Stromal cell of bone marrow (primary cell): ENCODE results near the gene UGT1A7.
"Not testable (repeated sequence)": the region's sequence is repeated elsewhere in the genome, so short reads cannot be mapped to it uniquely, and the experiment has no call there.

Experiments
- DNase-seq: peaks from one replicate; pipeline ENCODE4 v3.0.0-alpha.2; 2012; ENCODE audit warnings: low read depth

The UGT1A7 gene

DNA sequence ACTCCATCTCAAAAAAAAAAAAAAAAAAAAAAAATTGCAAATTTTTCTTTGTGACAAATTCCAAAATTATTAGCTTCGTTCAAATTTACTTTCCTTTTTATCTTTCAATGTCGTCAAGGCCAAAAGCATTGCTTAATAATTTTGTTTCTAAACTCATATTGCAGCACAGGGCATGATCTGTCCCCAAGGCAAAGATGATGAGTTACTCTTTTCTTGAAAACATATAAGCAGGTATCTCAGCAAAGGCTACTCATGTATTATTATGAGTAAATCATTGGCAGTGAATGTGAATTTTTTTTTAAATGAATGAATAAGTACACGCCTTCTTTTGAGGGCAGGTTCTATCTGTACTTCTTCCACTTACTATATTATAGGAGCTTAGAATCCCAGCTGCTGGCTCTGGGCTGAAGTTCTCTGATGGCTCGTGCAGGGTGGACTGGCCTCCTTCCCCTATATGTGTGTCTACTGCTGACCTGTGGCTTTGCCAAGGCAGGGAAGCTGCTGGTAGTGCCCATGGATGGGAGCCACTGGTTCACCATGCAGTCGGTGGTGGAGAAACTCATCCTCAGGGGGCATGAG lies at the start of gene UGT1A7:
TSS of gene UGT1A7 (plus strand) at position 381 of the 579 bp plus-strand sequence. CDS start at position 418, 37 bp downstream.
- DNase-seq: no peak

DNA sequence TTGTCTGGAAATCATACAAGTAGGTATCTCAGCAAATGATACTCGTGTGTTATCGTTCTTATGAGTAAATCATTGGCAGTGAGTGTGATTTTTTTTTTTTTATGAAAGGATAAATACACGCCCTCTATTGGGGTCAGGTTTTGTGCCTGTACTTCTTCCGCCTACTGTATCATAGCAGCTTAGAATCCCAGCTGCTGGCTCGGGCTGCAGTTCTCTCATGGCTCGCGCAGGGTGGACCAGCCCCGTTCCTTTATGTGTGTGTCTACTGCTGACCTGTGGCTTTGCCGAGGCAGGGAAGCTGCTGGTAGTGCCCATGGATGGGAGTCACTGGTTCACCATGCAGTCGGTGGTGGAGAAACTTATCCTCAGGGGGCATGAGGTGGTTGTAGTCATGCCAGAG lies 45.4 kb upstream of the UGT1A7 start, which contains the start of gene UGT1A10:
TSS of gene UGT1A10 (plus strand) at position 143 of the 400 bp plus-strand sequence. CDS start at position 218, 75 bp downstream.
- not testable (repeated sequence) for DNase-seq

DNA sequence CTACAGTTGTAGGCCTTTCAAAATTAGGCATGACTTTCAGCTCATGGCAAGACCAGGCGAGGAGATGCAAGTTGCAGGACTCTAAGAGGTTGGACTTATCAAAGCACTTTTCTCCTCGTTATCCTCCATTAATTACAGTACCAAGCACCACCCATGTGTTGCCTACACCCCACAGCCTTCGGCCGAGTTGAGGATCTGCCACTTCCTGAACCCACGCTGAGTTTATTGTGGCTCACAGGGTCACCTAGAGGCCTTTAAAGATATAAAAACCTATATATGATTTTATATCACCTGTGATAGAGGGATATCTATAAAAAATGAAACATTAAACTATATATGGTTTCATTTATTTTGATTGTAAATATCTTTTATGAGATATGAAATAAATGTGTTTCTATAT lies 42.9 kb upstream of the UGT1A7 start:
- DNase-seq: no peak

DNA sequence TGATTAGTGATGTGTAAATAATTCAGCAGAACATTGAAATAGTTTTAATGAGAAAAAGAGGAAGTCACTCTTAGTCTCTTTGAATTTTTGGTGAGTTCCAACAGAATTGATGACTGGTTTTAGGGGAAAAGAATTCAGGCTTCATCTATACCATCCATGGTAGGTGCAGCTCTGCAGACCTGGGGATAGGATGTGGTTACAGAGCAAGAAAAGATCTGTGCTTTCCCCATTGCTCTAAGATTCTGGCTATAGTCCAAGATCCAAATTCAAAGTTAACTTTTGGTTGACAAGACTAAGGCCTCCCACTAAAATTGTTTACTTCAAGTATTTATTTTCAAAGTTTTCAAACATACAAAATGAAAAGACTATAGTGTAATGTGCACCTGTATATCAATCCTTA lies 41.8 kb upstream of the UGT1A7 start:
- no peak for DNase-seq

DNA sequence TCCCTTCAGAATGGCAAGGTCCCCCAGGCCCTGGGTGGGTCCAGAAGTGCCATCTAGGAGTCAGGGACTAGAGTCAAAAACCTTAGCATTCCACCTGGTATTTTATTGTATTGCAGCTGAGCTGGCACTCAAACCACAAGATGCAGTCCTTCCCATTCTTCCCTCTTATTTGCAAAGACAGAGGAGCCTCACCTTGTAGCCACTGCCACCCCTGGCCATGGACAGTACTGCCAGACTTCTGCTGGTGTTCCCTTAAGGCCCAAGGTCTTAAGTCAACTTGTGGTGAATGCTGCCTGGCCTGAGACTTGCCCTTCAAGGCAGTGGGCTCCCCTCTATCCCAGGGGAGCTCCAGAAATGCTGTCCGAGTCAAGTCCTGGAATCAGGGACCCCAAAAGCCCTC lies 38.6 kb upstream of the UGT1A7 start:
- no peak for DNase-seq

DNA sequence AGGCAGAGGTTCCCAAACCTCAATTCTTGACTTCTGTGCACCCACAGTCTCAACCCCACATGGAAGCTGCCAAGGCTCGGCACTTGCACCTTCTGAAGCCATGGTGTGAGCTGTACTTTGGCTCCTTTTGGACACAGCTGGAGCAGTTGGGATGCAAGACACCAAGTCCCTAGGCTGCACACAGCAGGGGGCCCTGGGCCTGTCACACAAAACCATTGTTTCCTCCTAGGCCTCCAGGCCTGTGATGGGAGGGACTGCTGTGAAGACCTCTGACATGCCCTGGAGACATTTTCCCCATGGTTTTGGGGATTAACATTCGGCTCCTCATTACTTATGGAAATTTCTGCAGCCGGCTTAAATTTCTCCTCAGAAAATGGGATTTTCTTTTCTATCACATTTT lies 35.7 kb upstream of the UGT1A7 start:
- DNase-seq: not testable (repeated sequence)

DNA sequence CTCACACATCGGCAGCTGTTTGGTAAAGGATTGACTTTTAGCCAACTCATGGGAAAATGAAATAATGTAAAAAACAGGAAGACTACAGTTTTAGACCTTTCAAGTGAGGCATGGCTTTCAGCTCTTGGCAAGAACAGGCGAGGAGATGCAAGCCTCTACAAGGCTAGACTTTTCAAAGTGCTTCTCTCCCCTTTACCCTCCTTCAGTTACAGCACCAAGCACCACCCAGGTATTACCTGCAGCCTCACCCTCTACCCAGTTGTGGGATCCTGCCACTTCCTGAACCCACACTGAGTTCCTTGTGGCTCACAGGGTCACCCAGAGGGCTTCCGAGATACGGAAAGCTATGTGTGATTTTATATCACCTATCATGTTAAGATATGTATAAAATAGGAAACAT lies 30.7 kb upstream of the UGT1A7 start:
- no peak for DNase-seq

DNA sequence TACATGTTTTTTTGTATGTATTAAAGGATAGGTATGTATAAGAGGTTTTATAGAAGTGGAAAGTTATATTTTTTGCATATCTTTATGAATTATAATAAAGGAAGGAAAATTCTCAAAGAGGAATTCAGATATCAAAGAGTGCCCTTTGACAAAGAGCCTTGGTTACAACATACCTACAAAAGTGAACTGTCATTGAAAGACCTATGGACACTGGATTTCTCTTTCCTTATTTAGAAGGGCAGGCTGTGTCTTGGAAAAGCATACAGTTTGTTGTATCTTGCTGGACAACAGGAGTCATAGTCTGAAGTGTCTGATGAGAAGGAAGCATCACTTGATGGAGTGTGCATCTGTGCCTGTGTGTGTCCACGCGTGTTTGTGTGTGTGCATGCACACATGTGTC lies 30.3 kb upstream of the UGT1A7 start:
- no peak for DNase-seq

DNA sequence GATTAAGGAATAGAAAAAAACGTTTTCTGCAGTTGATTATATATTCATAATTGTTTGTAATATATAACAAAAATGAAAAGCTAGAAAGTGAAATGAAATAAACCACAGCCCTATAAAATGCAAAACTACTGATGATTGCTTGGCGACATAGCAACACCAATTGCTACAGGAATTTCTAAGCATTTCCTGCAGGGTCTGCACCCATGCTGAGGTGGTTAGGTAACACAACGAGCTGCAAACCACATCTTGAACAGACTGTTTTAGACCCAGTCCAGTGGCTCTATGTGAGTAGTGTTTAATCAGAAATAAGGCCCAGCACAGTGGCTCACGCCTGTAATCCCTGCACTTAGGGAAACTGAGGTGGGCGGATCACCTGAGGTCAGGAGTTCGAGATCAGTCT lies 27.2 kb upstream of the UGT1A7 start:
- no peak for DNase-seq

DNA sequence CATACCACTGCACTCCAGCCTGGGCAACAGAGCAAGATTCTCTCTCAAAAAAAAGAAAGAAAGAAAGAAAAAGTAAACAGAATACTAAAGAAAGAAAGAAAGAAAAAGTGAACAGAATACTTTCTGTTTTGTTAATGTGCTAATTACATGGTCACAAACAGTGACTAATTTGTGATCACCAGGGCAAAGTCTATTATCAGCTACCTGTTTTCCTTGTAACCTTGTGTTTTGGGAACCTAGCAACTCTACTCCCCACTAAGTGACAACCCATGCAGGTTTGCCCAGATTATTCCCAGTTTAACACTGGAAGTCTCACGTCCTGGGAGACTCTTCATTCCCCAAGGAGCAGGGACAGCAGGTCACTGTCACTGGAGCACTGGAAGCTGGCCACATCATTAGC lies 26.7 kb upstream of the UGT1A7 start:
- no peak for DNase-seq

DNA sequence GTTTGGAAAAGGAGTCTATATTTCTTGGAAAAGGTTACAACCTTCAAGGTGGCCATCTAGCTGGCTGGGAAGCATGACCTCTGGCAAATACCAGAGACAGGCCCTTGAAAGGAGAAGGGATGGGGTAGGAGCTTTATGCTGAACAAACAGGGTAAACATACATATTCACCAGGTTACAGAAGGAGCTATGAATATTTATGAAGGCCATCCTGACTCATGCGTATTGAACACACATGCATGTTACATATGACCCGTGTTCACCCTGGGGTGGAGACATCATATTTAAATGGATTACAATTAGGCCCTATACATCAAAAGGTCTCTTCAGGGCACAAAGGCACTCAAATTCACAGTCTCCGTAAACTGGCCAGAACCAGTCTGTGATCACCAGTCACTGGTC lies 25.8 kb upstream of the UGT1A7 start:
- DNase-seq: not testable (repeated sequence)

DNA sequence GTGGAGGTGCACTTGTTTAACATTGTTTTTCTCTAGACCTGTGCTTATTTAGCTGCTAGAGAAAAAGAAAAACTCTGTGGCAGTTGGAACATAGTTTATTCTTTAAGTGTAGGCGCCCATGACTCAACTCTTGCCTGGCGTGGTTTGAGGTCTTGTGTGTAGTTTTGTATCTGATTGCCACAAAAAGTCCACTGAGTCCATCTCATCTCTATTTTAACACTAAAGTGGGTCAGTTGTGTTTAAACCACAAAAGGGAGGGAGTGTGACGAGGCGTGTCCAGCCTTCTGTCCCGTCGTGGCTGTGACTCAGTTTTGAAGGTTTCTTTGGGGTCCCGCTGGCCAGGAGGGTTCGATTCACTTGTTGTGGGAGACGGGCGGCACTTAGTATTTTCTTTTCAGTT lies 25.3 kb upstream of the UGT1A7 start:
- no peak for DNase-seq

DNA sequence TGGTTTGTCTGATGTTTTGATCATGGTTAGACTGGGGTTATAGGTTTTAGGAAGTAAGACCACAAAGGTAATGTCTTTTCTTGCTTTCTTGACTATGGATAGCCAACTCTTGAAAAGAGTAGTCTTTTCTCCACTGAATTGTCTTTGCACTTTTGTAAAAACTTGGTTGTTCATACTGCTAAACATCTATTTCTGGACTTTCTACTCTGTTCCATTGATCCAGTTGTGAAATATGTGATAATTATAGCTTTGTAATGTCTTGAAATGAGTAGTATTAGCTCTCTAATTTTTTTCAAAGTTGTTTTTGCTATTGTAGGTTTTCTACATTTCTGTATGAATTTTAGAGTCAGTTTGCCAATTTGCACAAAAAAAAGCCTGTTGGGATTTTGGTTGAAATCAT lies 23.1 kb upstream of the UGT1A7 start:
- no peak for DNase-seq

DNA sequence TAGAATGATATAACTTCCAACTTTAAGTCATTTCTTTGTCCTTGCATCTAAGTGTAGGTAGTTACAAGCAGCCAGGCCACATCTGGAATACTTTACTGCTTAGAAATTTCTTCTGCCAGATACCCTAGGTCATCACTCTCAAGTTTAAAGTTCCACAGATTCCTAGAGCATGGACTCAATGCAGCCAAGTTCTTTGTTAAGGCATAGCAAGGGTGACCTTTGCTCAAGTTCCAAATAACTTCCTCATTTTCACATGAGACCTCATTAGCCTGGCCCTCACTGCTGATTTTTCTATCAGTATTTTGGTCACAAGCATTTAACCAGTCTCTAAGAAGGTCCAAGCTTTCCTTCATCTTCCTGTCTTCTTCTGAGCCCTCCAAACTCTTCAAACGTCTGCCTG lies 17.8 kb upstream of the UGT1A7 start:
- no peak for DNase-seq

DNA sequence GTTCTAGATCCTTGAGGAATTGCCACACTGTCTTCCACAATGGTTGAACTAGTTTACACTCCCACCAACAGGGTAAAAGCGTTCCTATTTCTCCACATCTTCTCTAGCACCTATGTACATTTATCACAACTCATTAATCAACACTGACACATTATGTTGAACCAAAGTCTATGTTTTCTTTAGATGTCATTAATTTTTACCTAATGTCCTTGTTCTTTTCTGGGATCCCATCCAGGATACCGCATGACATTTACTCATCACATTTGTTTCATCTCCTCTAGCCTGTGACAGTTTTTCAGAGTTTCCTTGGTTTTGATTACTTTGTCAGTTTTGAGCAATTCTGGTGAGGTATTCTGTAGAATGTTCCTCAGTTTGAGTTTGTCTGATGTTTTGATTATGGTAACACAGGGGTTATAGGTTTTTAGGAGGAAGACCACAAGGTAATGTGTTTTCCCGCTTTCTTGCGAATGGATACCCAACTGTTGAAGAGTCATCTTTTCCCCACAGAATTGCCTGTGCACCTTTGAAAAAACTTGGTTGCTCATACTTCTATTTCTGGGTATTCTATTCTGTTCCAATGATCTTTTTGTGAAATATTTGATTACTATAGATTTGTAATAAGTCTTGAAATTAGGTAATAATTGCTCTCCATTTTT lies 13.0 kb upstream of the UGT1A7 start:
- no peak for DNase-seq

DNA sequence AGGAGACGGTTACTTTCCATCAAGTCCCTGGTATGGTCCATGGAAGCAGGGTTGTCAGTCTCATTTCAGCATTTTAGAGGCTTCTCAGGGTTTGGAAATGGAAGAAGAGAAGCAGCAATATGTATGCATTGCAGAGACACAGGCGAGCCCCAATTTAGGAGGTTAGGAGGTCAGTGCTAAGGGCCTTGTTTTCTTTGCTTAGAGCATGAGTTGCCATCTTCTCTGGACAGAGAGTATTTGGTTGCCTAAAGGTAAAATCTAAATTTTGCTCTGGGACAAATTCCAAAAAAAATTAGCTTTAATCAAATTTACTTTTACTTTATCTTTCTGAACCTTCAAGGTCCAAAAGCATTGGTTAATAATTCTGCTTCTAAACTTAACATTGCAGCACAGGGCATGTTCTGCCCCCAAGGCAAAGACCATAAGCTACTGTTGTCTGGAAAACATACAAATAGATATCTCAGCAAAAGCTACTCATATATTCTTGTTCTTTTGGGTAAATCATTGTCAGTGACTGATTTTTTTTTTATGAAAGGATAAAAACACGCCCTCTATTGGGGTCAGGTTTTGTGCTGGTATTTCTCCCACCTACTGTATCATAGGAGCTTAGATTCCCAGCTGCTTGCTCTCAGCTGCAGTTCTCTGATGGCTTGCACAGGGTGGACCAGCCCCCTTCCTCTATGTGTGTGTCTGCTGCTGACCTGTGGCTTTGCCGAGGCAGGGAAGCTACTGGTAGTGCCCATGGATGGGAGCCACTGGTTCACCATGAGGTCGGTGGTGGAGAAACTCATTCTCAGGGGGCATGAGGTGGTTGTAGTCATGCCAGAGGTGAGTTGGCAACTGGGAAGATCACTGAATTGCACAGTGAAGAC lies 10.2 kb upstream of the UGT1A7 start, which contains the start of gene UGT1A9:
TSS of gene UGT1A9 (plus strand) at position 609 of the 872 bp plus-strand sequence. CDS start at position 646, 37 bp downstream.
- DNase-seq: no peak

DNA sequence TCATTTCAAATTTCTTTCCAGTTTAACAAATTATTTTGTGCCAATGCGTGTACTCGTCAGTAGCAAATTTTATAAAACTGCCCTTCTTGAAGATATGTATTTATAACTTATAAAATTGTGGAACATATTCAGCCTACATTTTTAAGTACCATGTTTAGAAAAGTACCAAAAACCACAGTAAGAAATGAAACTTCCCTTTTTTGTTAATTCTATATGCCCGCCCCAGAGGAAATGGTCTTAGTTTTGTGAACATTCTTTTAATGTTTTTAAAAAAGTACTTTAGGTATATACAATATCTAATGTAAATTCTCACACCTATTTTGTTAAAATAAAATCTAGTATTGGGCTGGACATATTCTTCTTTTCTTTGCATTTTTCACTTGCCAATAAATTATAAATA lies 8.8 kb upstream of the UGT1A7 start:
- no peak for DNase-seq

DNA sequence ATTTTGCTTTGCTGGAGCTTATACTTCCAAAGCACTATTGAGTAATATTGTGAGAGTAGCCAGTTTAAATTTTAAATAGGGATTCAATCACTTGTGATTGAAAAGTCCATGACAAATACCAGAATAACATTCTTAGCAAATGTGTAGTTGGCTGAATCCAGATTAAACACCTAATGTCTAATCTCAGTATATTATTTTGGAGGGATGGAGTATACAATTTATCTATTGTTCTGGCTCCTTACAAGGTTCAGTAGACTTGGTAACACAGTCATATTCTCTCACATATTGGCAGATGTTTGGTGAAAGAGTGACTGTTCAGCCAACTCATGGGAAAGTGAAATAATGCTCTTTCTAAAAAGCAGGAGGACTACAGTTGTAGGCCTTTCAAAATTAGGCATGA lies 7.8 kb upstream of the UGT1A7 start:
- DNase-seq: no peak

DNA sequence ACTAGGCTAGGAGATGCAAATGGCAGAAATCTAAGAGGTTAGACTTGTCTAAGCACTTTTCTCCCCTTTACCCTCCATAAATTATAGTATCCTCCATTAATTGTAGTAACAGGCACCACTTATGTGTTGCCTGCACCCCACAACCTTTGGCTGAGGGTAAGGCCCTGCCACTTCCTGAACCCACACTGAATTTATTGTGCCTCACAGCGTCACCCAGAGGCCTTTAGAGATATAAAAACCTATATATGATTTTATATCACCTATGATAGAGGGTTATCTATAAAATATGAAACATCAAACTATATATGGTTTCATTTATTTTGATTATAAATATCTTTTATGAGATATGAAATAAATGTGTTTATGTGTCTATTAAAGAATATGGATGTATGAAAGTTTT lies 7.4 kb upstream of the UGT1A7 start:
- no peak for DNase-seq

DNA sequence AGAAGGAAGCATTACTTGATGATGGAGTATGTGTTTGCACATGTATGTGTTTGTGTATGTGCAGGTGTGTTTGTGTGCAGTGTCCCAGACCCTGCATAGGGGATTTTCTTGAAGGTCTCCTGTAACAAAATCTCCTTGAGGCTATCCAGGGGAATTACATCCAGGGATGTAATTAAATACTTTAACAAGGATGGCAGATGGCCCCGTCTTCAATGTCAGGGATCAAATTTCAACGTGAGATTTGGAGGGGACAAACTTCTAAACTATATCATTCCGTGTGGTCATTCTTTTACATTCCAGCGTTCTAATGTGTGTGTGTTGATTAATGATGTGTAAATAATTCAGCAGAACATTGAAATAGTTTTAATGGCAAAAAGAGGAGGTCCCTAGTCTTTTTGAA lies 6.7 kb upstream of the UGT1A7 start:
- DNase-seq: no peak

DNA sequence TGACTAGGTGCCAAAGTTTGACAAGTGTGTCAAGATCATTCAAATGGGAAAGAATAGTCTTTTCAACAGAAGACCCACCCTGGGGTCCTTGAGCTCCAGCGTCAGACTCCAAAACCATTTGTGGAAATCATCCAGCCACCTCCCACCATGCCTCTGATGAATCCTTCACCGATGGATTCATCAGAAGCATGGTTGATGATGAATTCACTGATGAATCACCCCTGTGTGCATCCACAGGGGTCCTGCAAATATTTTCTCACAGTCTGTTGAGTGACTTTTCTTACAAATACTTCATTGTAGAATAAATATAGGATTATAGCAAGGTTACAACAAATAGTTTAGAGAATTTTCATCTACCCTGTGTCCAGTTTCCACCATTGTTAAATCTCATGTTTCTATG lies 5.7 kb upstream of the UGT1A7 start:
- no peak for DNase-seq

DNA sequence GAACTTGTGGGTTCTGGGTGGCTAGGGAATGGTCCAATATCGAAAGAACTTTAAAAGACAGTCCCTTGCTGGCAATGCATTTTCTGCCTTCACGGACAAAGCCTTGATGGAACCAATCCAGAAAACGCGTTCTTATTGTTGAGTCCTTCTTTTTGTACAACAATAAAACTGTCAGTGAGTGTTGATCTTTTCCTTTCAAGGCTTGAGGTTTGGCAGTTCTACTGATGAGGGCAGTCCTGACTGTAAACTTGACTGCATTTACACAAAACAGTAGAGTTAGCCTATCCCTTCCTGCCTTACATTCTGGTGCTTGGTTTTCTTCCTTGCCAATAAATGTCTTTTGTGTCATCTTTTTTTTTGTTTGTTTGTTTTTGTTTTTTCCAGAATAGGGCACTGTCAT lies 2.5 kb upstream of the UGT1A7 start:
- no peak for DNase-seq
